Natural killer cell (primary cell): ENCODE results near the gene RAPGEF5. TPM values are rescaled to one million over a fixed set of nuclear protein-coding genes. Genes with fewer than 3 reads are reported as not detected.

Experiments used
- ATAC-seq, 3 donors: fragments of 150-1000 bp in 2 of 3; fragments of 200-7000 bp in 1 of 3; cut with Tn5 transposase; 1 replicate in 1 of 3; 2 replicates in 2 of 3; pipeline ENCODE4 v1.10.0; 2021; ENCODE audit warnings: mild to moderate bottlenecking in 2 of 3, moderate library complexity in 2 of 3
- DNase-seq, 2 donors: peaks; one replicate each; pipeline versions ENCODE4 v3.0.0 to v3.0.0-alpha.2; 2013 to 2021; ENCODE audit warnings: mixed read lengths in 1 of 2
- H3K27ac ChIP-seq: one replicate; pipeline ENCODE4 v1.5.1; 2013; ENCODE audit warnings: mild to moderate bottlenecking, low read length
- H3K27me3 ChIP-seq: one replicate; pipeline ENCODE4 v1.6.1; 2013; ENCODE audit warnings: low read length; ENCODE audit not compliant: control insufficient read depth, insufficient read depth
- H3K36me3 ChIP-seq: one replicate; pipeline ENCODE4 v1.6.1; 2013; ENCODE audit warnings: low read length; ENCODE audit not compliant: control insufficient read depth, insufficient read depth
- H3K4me1 ChIP-seq: one replicate; pipeline ENCODE4 v1.6.1; 2013; ENCODE audit warnings: low read length; ENCODE audit not compliant: control insufficient read depth, insufficient read depth
- H3K4me3 ChIP-seq: one replicate; pipeline ENCODE4 v1.5.1; 2013; ENCODE audit warnings: low read length
- H3K9me3 ChIP-seq: one replicate; pipeline ENCODE4 v1.6.1; 2013; ENCODE audit warnings: low read length; ENCODE audit not compliant: control insufficient read depth, insufficient read depth
- H3K27ac Mint-ChIP-seq, 2 donors: one replicate each; pipeline ENCODE4 v1.8.0; 2022; ENCODE audit warnings: mild to moderate bottlenecking in 2 of 2, mixed read lengths in 2 of 2, moderate library complexity in 1 of 2
- H3K27me3 Mint-ChIP-seq, 2 donors: one replicate each; pipeline ENCODE4 v1.8.0; 2022; ENCODE audit warnings: low read depth in 2 of 2, mixed read lengths in 2 of 2
- H3K36me3 Mint-ChIP-seq: one replicate; pipeline ENCODE4 v1.8.0; 2022; ENCODE audit warnings: mixed read lengths
- H3K4me1 Mint-ChIP-seq, 2 donors: one replicate each; pipeline ENCODE4 v1.8.0; 2022; ENCODE audit warnings: mixed read lengths in 2 of 2
- H3K4me3 Mint-ChIP-seq: one replicate; pipeline ENCODE4 v1.8.0; 2022; ENCODE audit warnings: mild to moderate bottlenecking, moderate library complexity, mixed read lengths
- H3K9me3 Mint-ChIP-seq, 2 donors: one replicate each; pipeline ENCODE4 v1.8.0; 2022; ENCODE audit warnings: mixed read lengths in 2 of 2
- WGBS: methylation state at CpG from one replicate; pipeline ENCODE4 v1.1.7; 2013; ENCODE audit warnings: missing lambda C conversion rate; ENCODE audit not compliant: insufficient coverage; 5-methylcytosine and 5-hydroxymethylcytosine counted together
- intact Hi-C: fragments of 100-400 bp; cut with micrococcal nuclease; formaldehyde crosslinking; loops from one replicate; pipeline ENCODE4 v1.14.2; 2022
- total RNA-seq, 4 donors: library from RNA; stranded (reverse); fragments of 120-200 nt in 1 of 4; gene quantifications; one replicate each; pipeline versions ENCODE4 v1.2.3 to v1.2.4, GENCODE V29; 2013 to 2022
- TF ChIP-seq, protein P1 (sequence below): fragments of 200-600 bp; IDR thresholded peaks from one replicate; pipeline ENCODE4 v1.8.0; 2022; ENCODE audit warnings: antibody characterized with exemption

RAPGEF5 gene
- total RNA-seq, 3 donors from 2014 or later (not counting 1 experiment from before 2014, with no cell fraction given) = 0.26 to 0.33 TPM; not detected in 1

DNA sequence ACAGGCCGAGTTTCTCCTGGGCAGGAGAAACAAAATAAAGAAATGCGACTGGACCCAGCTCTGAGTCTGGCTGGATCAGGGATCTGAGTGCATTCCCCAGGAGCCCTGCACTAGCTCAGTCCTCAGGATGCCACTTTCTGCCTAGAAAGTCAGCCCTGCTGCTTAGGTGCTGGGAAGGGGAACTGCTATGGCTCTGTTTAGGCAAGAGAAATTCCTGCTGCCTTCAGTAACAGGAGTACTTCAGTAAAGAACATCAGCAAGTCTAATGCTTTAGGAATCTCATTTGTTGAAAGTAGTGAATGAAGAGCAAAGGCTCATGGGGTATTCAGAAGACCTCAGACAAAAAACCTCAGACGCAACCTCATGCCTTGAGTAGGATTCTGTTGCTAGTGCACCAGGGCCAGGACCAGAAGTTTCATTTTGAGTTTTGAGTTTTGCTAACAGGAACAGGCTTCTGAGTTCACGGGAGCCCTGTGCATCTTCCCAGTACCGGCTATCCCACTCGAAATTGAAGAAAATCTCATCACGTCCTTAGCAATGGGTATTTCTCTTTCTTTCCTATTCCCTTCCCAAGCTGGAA, 240.4 kb downstream of the RAPGEF5 start:
- intact Hi-C loops = no loop called here
- Mint-ChIP-seq H3K4me3 (no peak overlapping the region), H3K9me3 (no peaks in the 10 kb centered on the region), H3K36me3 (no peaks in the 10 kb centered on the region), H3K27me3 (peaks cover 0 to 2% of the 10 kb centered on the region in 2 donors), H3K4me1 (no peaks in the 10 kb centered on the region), H3K27ac (no peak overlapping the region)
- TF ChIP-seq, protein P1, sequence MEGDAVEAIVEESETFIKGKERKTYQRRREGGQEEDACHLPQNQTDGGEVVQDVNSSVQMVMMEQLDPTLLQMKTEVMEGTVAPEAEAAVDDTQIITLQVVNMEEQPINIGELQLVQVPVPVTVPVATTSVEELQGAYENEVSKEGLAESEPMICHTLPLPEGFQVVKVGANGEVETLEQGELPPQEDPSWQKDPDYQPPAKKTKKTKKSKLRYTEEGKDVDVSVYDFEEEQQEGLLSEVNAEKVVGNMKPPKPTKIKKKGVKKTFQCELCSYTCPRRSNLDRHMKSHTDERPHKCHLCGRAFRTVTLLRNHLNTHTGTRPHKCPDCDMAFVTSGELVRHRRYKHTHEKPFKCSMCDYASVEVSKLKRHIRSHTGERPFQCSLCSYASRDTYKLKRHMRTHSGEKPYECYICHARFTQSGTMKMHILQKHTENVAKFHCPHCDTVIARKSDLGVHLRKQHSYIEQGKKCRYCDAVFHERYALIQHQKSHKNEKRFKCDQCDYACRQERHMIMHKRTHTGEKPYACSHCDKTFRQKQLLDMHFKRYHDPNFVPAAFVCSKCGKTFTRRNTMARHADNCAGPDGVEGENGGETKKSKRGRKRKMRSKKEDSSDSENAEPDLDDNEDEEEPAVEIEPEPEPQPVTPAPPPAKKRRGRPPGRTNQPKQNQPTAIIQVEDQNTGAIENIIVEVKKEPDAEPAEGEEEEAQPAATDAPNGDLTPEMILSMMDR = no peak
- H3K9me3 ChIP-seq = no peaks in the 10 kb centered on the region
- no peak overlapping the region for H3K4me3 ChIP-seq
- H3K27me3 ChIP-seq = no peaks in the 10 kb centered on the region
- no peak for ATAC-seq
- no peak overlapping the region for H3K27ac ChIP-seq
- DNase-seq = no peak
- no peaks in the 10 kb centered on the region for H3K4me1 ChIP-seq
- H3K36me3 ChIP-seq = no peaks in the 10 kb centered on the region
- WGBS = 88% methylated on average over 7 of the region's 7 CpGs

DNA sequence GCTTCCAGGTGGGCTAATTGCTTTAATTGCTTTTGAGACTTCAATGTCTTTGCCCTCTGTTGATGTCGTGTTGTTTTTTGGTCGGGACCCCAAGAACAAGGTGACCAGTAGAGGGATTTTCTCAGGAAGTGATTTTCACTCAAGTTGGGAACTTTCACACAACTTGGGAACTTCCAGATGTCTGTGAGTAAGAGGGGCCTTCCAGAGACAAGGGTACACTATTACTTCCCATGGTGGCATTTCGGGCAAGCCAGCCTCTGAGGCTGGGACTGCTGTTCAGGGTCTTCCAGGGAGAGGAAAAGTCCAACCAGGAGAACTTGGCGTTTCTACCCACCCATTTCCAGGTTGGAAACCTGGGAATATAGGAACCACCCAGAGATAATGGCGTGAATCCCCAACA, 241.3 kb downstream of the RAPGEF5 start:
- no peak overlapping the region for H3K4me3 ChIP-seq
- H3K27ac ChIP-seq = no peak overlapping the region
- DNase-seq = no peak
- Mint-ChIP-seq H3K9me3 (no peaks in the 10 kb centered on the region), H3K36me3 (no peaks in the 10 kb centered on the region), H3K27ac (no peak overlapping the region), H3K27me3 (peaks cover 0 to 5% of the 10 kb centered on the region in 2 donors), H3K4me1 (no peaks in the 10 kb centered on the region), H3K4me3 (no peak overlapping the region)
- no peak for ATAC-seq
- no peaks in the 10 kb centered on the region for H3K9me3 ChIP-seq
- WGBS = 87% methylated on average over 5 of the region's 5 CpGs
- no peaks in the 10 kb centered on the region for H3K27me3 ChIP-seq
- H3K36me3 ChIP-seq = no peaks in the 10 kb centered on the region
- TF ChIP-seq, protein P1 = no peak
- H3K4me1 ChIP-seq = no peaks in the 10 kb centered on the region
- intact Hi-C loops = no loop called here

- H3K4me1 Mint-ChIP-seq = no peaks in the 10 kb centered on the region
- no peaks in the 10 kb centered on the region for H3K27me3 ChIP-seq
- no peaks in the 10 kb centered on the region for H3K36me3 Mint-ChIP-seq
- H3K27ac Mint-ChIP-seq = no peak overlapping the region
- H3K36me3 ChIP-seq = no peaks in the 10 kb centered on the region
- H3K4me3 Mint-ChIP-seq = no peak overlapping the region
- no peaks in the 10 kb centered on the region for H3K4me1 ChIP-seq
- H3K4me3 ChIP-seq = no peak overlapping the region
- ATAC-seq (no peak), DNase-seq (no peak)
- WGBS = 83% methylated on average over 7 of the region's 7 CpGs
- H3K9me3 Mint-ChIP-seq = no peaks in the 10 kb centered on the region
- intact Hi-C loops = loop anchor here (5.0 kb wide), 1 partner anchor 943 kb away; no protein-coding TSS in a partner anchor
- H3K9me3 ChIP-seq = no peaks in the 10 kb centered on the region
- TF ChIP-seq, protein P1 = no peak
- H3K27ac ChIP-seq = no peak overlapping the region
- peaks cover 0 to 9% of the 10 kb centered on the region in 2 donors for H3K27me3 Mint-ChIP-seq
Observed at GRCh38 chr7:22114440-22114981, 242.4 kb downstream of the RAPGEF5 start.

DNA sequence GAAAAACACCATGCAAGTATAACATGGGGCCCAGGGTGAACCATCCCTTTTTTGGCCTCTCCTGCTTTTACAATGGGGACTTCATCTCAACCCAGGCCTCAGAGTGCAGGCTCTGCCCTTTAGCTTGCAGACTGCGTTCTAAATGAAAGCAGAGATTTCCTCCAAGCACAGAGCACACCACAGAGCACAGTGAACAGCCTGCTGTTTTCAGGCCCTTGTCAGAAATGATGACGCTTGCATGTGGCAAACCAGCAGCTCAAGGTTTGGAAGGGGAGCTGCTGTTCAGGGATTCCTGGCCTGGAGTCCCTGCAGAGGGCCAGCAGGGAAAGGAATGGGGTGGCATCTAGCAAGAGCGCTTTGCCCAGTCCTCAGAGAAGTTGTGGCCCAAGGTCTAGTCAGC, 243.9 kb downstream of the RAPGEF5 start:
- Mint-ChIP-seq H3K4me3 (no peak overlapping the region), H3K36me3 (no peaks in the 10 kb centered on the region), H3K27me3 (peaks cover 0 to 9% of the 10 kb centered on the region in 2 donors)

More for the DNA sequence above, 243.9 kb downstream of the RAPGEF5 start:
- intact Hi-C loops = loop anchor here (5.0 kb wide), 1 partner anchor 944 kb away; no protein-coding TSS in a partner anchor
- no peak overlapping the region for H3K27ac Mint-ChIP-seq
- 91% methylated on average over 3 of the region's 3 CpGs for WGBS
- Histone ChIP-seq H3K27me3 (no peaks in the 10 kb centered on the region), H3K4me3 (no peak overlapping the region), H3K9me3 (no peaks in the 10 kb centered on the region), H3K36me3 (no peaks in the 10 kb centered on the region), H3K4me1 (no peaks in the 10 kb centered on the region), H3K27ac (no peak overlapping the region)
- no peaks in the 10 kb centered on the region for H3K4me1 Mint-ChIP-seq
- no peaks in the 10 kb centered on the region for H3K9me3 Mint-ChIP-seq
- TF ChIP-seq, protein P1 = no peak
- ATAC-seq (no peak), DNase-seq (no peak)
